Uterus (tissue), 4 donors: ENCODE results near the gene PLA1A. TPM values are rescaled to one million over a fixed set of nuclear protein-coding genes. Genes with fewer than 3 reads are reported as not detected.

ENCODE experiments used
- DNase-seq, 2 donors: peaks; one replicate each; pipeline ENCODE4 v3.0.0-alpha.2; 2019 to 2020
- H3K27ac ChIP-seq, 2 donors: fragments of 200-600 bp; sonication (generic); 1 replicate in 1 of 2; 2 replicates in 1 of 2; pipeline ENCODE4 v1.5.1; 2016 to 2018
- H3K27me3 ChIP-seq, 2 donors: fragments of 200-600 bp; sonication (generic); one replicate each; pipeline ENCODE4 v1.5.1; 2018 to 2019; ENCODE audit warnings: control low read depth in 1 of 2
- H3K36me3 ChIP-seq, 2 donors: fragments of 200-600 bp; sonication (generic); one replicate each; pipeline ENCODE4 v1.5.1; 2019; ENCODE audit warnings: control low read depth in 1 of 2
- H3K4me1 ChIP-seq, 2 donors: fragments of 200-600 bp; sonication (generic); one replicate each; pipeline ENCODE4 v1.5.1; 2018 to 2019; ENCODE audit warnings: control low read depth in 1 of 2
- H3K4me3 ChIP-seq, 2 donors: fragments of 200-600 bp; sonication (generic); 1 replicate in 1 of 2; 2 replicates in 1 of 2; pipeline ENCODE4 v1.5.1; 2018 to 2019; ENCODE audit warnings: mild to moderate bottlenecking in 1 of 2
- H3K9me3 ChIP-seq, 2 donors: fragments of 200-600 bp; sonication (generic); one replicate each; pipeline ENCODE4 v1.5.1; 2019; ENCODE audit warnings: control low read depth in 1 of 2
- POLR2A ChIP-seq, 2 donors: fragments of 450-650 bp; IDR thresholded peaks; one replicate each; pipeline ENCODE4 v1.6.1; 2016; ENCODE audit warnings: antibody characterized with exemption in 2 of 2, mild to moderate bottlenecking in 1 of 2, moderate library complexity in 1 of 2
- intact Hi-C: fragments of 100-400 bp; cut with DNase I; formaldehyde crosslinking; loops from one replicate; pipeline ENCODE4 v1.15.1; 2023; ENCODE audit warnings: low total_unique reads
- total RNA-seq, 4 donors: library from RNA; depleted of rRNA in 3 of 4; stranded (reverse); fragments of >200 nt in 3 of 4; gene quantifications; one replicate each; pipeline versions ENCODE4 v1.1.0 to v1.2.4, GENCODE V29; 2014 to 2023
- TF ChIP-seq, protein P1 (sequence below), 4 experiments: fragments of 200-600 bp in 2 of 4; fragments of 450-650 bp in 2 of 4; sonication (generic) in 2 of 4; IDR thresholded peaks; one replicate each; pipeline ENCODE4 v1.5.1; 2016 to 2019; ENCODE audit warnings: antibody characterized with exemption in 4 of 4, mild to moderate bottlenecking in 2 of 4, moderate library complexity in 1 of 4
- donor health status: DM: yes; HTN: yes; CAD: no.

PLA1A gene
- total RNA-seq, 4 donors from 2014 or later, result 11.9 to 37.1 (median 16.5) TPM; not detected in 1

DNA sequence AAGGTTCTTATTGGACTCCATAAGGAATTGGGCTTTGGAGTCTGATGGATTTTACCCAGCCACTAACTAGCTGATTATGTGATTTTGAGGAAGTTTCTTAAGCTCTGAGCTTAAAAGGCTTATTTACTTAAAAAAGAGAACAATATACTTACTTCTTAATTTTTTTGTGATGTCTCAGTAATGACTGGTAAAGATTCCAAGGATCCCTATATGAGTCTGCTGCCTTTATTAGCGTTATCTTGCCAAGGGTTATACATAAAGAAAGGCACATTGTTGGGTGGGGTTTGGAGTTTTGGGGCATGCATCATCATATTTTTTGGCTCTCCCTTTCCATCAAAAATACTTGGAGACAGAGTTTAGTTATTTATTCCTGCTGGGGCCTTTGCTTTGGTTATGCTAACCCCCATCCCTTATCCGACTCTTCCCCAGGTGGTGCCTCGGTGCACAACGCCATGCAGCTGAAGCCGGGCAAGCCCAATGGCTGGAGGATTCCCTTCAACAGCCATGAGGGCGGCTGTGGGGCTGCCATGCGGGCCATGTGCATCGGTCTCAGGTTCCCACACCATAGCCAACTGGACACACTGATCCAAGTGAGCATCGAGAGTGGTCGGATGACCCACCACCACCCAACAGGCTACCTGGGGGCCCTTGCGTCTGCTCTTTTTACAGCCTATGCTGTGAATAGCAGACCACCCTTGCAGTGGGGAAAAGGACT is 11.7 kb upstream of the PLA1A start:
- H3K27ac ChIP-seq, result no peak overlapping the region

DNA sequence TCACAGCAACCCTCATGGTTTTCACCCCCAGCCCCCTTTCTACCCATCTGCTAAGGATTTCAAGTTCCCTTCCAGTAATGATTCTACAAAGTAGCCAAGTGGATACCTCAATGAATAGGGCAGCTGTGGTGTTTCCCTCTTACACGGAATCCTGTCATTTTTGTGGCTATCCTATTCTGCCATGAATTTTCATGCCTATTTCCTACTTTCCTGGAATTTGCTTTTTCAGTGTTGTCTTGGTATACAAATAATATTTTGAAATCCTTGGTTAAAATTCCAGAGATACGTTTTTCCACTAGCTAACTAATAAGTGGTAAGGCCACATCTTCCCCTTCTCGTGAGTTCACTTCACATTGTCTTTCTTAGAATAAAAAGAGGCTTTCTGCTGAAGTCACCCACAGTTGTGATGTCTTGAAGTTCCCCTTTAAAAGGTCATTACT is 10.9 kb upstream of the PLA1A start:
- TF ChIP-seq POLR2A (IDR thresholded peaks at IDR 0.05), result no peak
- TF ChIP-seq, protein P1, sequence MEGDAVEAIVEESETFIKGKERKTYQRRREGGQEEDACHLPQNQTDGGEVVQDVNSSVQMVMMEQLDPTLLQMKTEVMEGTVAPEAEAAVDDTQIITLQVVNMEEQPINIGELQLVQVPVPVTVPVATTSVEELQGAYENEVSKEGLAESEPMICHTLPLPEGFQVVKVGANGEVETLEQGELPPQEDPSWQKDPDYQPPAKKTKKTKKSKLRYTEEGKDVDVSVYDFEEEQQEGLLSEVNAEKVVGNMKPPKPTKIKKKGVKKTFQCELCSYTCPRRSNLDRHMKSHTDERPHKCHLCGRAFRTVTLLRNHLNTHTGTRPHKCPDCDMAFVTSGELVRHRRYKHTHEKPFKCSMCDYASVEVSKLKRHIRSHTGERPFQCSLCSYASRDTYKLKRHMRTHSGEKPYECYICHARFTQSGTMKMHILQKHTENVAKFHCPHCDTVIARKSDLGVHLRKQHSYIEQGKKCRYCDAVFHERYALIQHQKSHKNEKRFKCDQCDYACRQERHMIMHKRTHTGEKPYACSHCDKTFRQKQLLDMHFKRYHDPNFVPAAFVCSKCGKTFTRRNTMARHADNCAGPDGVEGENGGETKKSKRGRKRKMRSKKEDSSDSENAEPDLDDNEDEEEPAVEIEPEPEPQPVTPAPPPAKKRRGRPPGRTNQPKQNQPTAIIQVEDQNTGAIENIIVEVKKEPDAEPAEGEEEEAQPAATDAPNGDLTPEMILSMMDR (IDR thresholded peaks at IDR 0.05), result no peak
- Histone ChIP-seq H3K4me1 (no peaks in the 10 kb centered on the region), H3K27me3 (no peaks in the 10 kb centered on the region), H3K36me3 (no peaks in the 10 kb centered on the region), H3K27ac (no peak overlapping the region), H3K9me3 (no peaks in the 10 kb centered on the region), H3K4me3 (no peak overlapping the region)
- DNase-seq, result no peak
- intact Hi-C loops, result no loop called here

More for the DNA sequence above, 11.7 kb upstream of the PLA1A start:
- H3K4me3 ChIP-seq, result no peak overlapping the region
- no peaks in the 10 kb centered on the region for H3K36me3 ChIP-seq
- H3K4me1 ChIP-seq, result no peaks in the 10 kb centered on the region
- no peak for DNase-seq
- H3K9me3 ChIP-seq, result no peaks in the 10 kb centered on the region
- TF ChIP-seq, protein P1 (IDR thresholded peaks at IDR 0.05), result no peak
- TF ChIP-seq POLR2A (IDR thresholded peaks at IDR 0.05), result no peak
- intact Hi-C loops, result no loop called here
- H3K27me3 ChIP-seq, result no peaks in the 10 kb centered on the region

DNA sequence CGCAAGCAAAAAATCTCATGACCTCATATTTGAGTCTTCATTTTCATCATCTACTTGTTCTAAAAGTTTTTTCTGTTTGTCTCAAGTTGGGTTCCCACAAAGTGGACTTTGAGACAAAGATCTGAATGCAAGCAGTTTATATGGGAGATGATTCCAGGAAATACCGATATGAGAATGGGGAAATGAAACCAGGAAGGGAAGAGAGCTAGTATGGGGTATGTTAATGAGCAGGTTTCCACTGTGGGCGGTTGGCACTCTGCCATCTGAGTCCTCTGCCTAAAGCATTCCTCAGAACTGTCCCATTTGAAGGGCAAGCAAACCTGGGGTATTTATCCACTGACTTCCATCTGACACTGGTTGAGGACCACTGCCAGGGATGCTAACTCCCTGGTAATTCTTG is 9.6 kb upstream of the PLA1A start:
- Histone ChIP-seq H3K4me1 (no peaks in the 10 kb centered on the region), H3K4me3 (no peak overlapping the region), H3K27ac (no peak overlapping the region), H3K9me3 (no peaks in the 10 kb centered on the region), H3K36me3 (no peaks in the 10 kb centered on the region), H3K27me3 (no peaks in the 10 kb centered on the region)
- intact Hi-C loops, result no loop called here
- no peak for TF ChIP-seq POLR2A (IDR thresholded peaks at IDR 0.05)
- TF ChIP-seq, protein P1 (IDR thresholded peaks at IDR 0.05), result no peak
- DNase-seq, result no peak

DNA sequence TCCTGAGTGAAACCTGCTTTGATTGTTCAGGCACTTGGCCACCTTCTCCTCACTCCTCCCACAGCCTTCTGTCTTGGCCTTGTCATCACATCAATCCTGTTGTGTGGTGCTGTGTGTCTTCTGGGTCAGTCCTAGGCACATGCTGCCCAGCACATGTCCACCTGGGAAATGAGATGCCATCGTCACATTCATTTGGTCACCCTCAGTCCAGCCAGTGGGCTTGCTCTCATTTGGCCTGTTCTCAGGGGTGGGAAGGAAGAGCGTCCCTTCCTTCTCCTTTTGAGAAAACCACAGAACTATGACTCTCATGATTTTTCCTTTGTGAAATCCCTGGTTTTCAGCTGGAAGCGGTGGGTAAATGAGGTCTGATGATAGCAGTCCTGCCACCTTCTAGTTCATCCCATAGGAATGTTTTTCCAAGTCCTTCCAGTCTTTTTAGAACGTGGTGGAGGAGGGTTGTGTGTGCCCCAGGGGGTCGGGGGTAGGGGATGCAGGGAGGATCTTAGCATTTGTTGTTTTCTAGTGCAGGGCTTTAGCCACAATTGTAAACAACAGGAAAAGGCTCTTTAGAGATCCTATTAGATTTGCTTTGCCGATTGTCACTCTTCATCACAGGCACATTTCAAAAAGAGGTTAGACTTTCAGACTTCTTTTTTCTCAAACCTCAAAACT is 8.4 kb upstream of the PLA1A start:
- no peak for DNase-seq
- no peaks in the 10 kb centered on the region for H3K9me3 ChIP-seq
- H3K4me1 ChIP-seq, result no peaks in the 10 kb centered on the region
- no peaks in the 10 kb centered on the region for H3K36me3 ChIP-seq
- intact Hi-C loops, result no loop called here
- H3K4me3 ChIP-seq, result no peak overlapping the region
- no peaks in the 10 kb centered on the region for H3K27me3 ChIP-seq
- TF ChIP-seq, protein P1 (IDR thresholded peaks at IDR 0.05), result no peak
- no peak for TF ChIP-seq POLR2A (IDR thresholded peaks at IDR 0.05)
- no peak overlapping the region for H3K27ac ChIP-seq

DNA sequence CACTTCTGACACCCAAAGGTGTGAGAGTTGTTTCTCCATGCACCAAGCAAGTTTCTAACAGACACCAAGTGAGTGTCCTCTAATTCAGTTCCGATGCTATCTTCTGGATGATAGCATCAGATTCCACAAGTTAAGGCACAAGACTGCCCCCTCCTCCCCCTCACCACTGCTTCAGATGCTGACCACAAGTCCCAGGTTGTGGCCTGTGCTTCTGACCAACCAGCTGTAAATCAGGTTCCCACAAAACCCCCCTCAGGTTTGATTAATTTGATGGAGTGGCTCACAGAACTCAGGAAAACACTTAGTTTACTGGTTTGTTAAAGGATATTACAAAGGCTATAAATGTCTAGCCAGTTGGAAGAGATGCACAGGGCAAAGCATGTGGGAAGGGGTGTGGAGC is 7.0 kb upstream of the PLA1A start:
- no peak overlapping the region for H3K4me3 ChIP-seq
- no peaks in the 10 kb centered on the region for H3K9me3 ChIP-seq
- DNase-seq, result no peak
- H3K36me3 ChIP-seq, result no peaks in the 10 kb centered on the region
- H3K27me3 ChIP-seq, result no peaks in the 10 kb centered on the region
- H3K4me1 ChIP-seq, result no peaks in the 10 kb centered on the region
- no peak overlapping the region for H3K27ac ChIP-seq
- intact Hi-C loops, result no loop called here
- no peak for TF ChIP-seq POLR2A (IDR thresholded peaks at IDR 0.05)
- TF ChIP-seq, protein P1 (IDR thresholded peaks at IDR 0.05), result no peak
